Endothelial cell of umbilical vein (primary cell): ENCODE measurements around the gene GGT7. TPM values are rescaled to one million over a fixed set of nuclear protein-coding genes. Genes with fewer than 3 reads are reported as not detected.

ENCODE experiments used
- BruUV-seq: library from RNA; stranded (reverse); fragments of 400-500 nt; replicated peaks from 2 replicates; lab custom pipeline; 2021; lab: Mats Ljungman, UMichigan
- CTCF ChIA-PET: fragments of 300-600, 350-600 bp; sonication (Branson Sonifier 250); formaldehyde crosslinking; loops from one replicate; lab custom pipeline; 2021; ENCODE audit warnings: antibody characterized with exemption, inconsistent platforms; lab: Charles Lee
- POLR2A ChIA-PET: fragments of 300-600, 350-600 bp; sonication (Branson Sonifier 250); formaldehyde crosslinking; loops from one replicate; lab custom pipeline; 2021; ENCODE audit warnings: antibody characterized with exemption, inconsistent platforms; lab: Charles Lee
- DNase-seq: peaks from one replicate; pipeline ENCODE4 v3.0.0-alpha.2; 2011; ENCODE audit warnings: low read depth, low spot score
- FAIRE-seq: peaks from 2 replicates; lab custom pipeline; 2011; peaks lifted over from hg19 to GRCh38; lab: Jason Lieb, UNC
- H2AFZ ChIP-seq: 2 replicates; pipeline ENCODE4 v1.6.0; 2012; ENCODE audit warnings: low read depth, low read length, control low read depth, inconsistent platforms
- H3K27ac ChIP-seq: 2 replicates; pipeline ENCODE4 v1.5.1; 2011; ENCODE audit warnings: low read depth, mild to moderate bottlenecking, control low read depth, low read length, moderate library complexity; ENCODE audit not compliant: insufficient read depth
- H3K27me3 ChIP-seq, 2 experiments: 2 replicates each; pipeline versions ENCODE4 v1.6.0 to v1.6.1; 2011; ENCODE audit warnings: low read length in 2 of 2, mixed read lengths in 1 of 2; ENCODE audit not compliant: control insufficient read depth in 2 of 2, insufficient read depth in 2 of 2
- H3K36me3 ChIP-seq, 2 experiments: 2 replicates in 1 of 2; 3 replicates in 1 of 2; pipeline ENCODE4 v1.5.1; 2011; ENCODE audit warnings: low read length in 2 of 2, mild to moderate bottlenecking in 1 of 2, moderate library complexity in 1 of 2; ENCODE audit not compliant: control insufficient read depth in 2 of 2, insufficient read depth in 2 of 2; ENCODE audit errors: extremely low read depth in 1 of 2
- H3K4me1 ChIP-seq: 3 replicates; pipeline ENCODE4 v1.5.1; 2011; ENCODE audit warnings: mild to moderate bottlenecking, low read length; ENCODE audit not compliant: control insufficient read depth, insufficient read depth; ENCODE audit errors: extremely low read depth
- H3K4me2 ChIP-seq: 2 replicates; pipeline ENCODE4 v1.6.1; 2011; ENCODE audit warnings: low read length, control low read depth, mixed read lengths; ENCODE audit not compliant: insufficient read depth
- H3K4me3 ChIP-seq, 3 experiments: fragments of 200-600 bp in 1 of 3; sonication (generic), shearing (Covaris generic) in 1 of 3; replicated peaks in 1 of 3; 2 replicates each; pipeline ENCODE4 v1.5.1; 2011 to 2016; ENCODE audit warnings: control low read depth in 3 of 3, low read length in 3 of 3, mild to moderate bottlenecking in 2 of 3, inconsistent platforms in 1 of 3, low read depth in 1 of 3, moderate library complexity in 1 of 3; ENCODE audit not compliant: insufficient read depth in 1 of 3
- H3K79me2 ChIP-seq: 2 replicates; pipeline ENCODE4 v1.6.0; 2012; ENCODE audit warnings: low read length, inconsistent platforms; ENCODE audit not compliant: control insufficient read depth, insufficient read depth
- H3K9ac ChIP-seq: replicated peaks from 2 replicates; pipeline ENCODE3; 2011; ENCODE audit warnings: low read length, control low read depth; ENCODE audit not compliant: insufficient read depth; ENCODE audit errors: extremely low read depth
- H3K9me1 ChIP-seq: replicated peaks from 3 replicates; pipeline ENCODE4 v1.6.0; 2011; ENCODE audit warnings: mild to moderate bottlenecking, low read length; ENCODE audit not compliant: control insufficient read depth, insufficient read depth; ENCODE audit errors: extremely low read depth
- H3K9me3 ChIP-seq: replicated peaks from 2 replicates; pipeline ENCODE4 v1.5.1; 2012; ENCODE audit warnings: low read length, inconsistent platforms; ENCODE audit not compliant: control insufficient read depth, insufficient read depth
- H4K20me1 ChIP-seq: replicated peaks from 2 replicates; pipeline ENCODE3; 2011; ENCODE audit warnings: mild to moderate bottlenecking, low read length; ENCODE audit not compliant: control insufficient read depth, insufficient read depth; ENCODE audit errors: extremely low read depth
- CTCF ChIP-seq, 2 donors: IDR thresholded peaks; 1 replicate in 1 of 2; 2 replicates in 1 of 2; pipeline ENCODE4 v1.5.1; 2011; ENCODE audit warnings: low read length in 2 of 2, mild to moderate bottlenecking in 2 of 2, moderate library complexity in 2 of 2, control low read depth in 1 of 2, inconsistent platforms in 1 of 2, low read depth in 1 of 2; ENCODE audit not compliant: insufficient read depth in 1 of 2; ENCODE audit errors: extremely low read depth in 1 of 2
- EZH2 ChIP-seq: IDR thresholded peaks from 2 replicates; pipeline ENCODE4 v1.6.1; 2012; ENCODE audit warnings: borderline replicate concordance, low read depth, mild to moderate bottlenecking, moderate library complexity, low read length, inconsistent platforms; ENCODE audit not compliant: severe bottlenecking
- GATA2 ChIP-seq: IDR thresholded peaks from 2 replicates; pipeline ENCODE4 v1.7.0; 2011; ENCODE audit warnings: low read depth, mild to moderate bottlenecking, moderate library complexity, mixed read lengths, low read length; ENCODE audit not compliant: insufficient read length, insufficient read depth
- JUN ChIP-seq: IDR thresholded peaks from 2 replicates; pipeline ENCODE4 v1.6.1; 2011; ENCODE audit warnings: borderline replicate concordance, low read depth; ENCODE audit not compliant: insufficient read length, insufficient read depth
- MAX ChIP-seq: IDR thresholded peaks from 2 replicates; pipeline ENCODE4 v1.6.1; 2011; ENCODE audit not compliant: insufficient read depth, insufficient read length
- MYC ChIP-seq: IDR thresholded peaks from one replicate; pipeline ENCODE4 v1.6.1; 2011; ENCODE audit warnings: mild to moderate bottlenecking, low read depth, low read length
- POLR2A ChIP-seq: IDR thresholded peaks from 2 replicates; pipeline ENCODE4 v1.6.1; 2012; ENCODE audit warnings: low read depth, mild to moderate bottlenecking, control low read depth, low read length
- POLR2AphosphoS5 ChIP-seq: IDR thresholded peaks from 2 replicates; pipeline ENCODE4 v1.6.1; 2012; ENCODE audit warnings: low read depth, mild to moderate bottlenecking, control low read depth, low read length, moderate library complexity; ENCODE audit not compliant: insufficient read depth
- dilution Hi-C: fragments of 300-500 bp; cut with MboI; formaldehyde crosslinking; loops from one replicate; pipeline ENCODE4 v1.15.0; 2019; ENCODE audit warnings: low sequenced_read_pairs; ENCODE audit not compliant: extremely low pct_ligation_motif_present
- intact Hi-C: fragments of 100-400 bp; cut with micrococcal nuclease; formaldehyde crosslinking; loops from one replicate; pipeline ENCODE4 v1.10.0; 2022
- polyA plus RNA-seq, 4 experiments: library from polyadenylated mRNA; depleted of rRNA in 3 of 4; stranded (reverse) in 3 of 4; unstranded in 1 of 4; fragments of >200 nt; gene quantifications; 2 replicates each; pipeline versions ENCODE4 v1.2.1 to v1.2.3, GENCODE V29; 2011 to 2012; ENCODE audit warnings: missing spikeins in 1 of 4
- total RNA-seq: library from RNA; stranded (reverse); gene quantifications from 2 replicates; pipeline ENCODE4 v1.2.3, GENCODE V29; 2021

Gene GGT7
- total and polyA plus RNA-seq, 2 donors (not counting 3 experiments of a cell fraction or from before 2014, with no cell fraction given) = 4.1 to 5.0 TPM

- peaks cover 11 to 14% of the 10 kb centered on the region in 2 experiments for H3K36me3 ChIP-seq
- no peak overlapping the region for H3K27ac ChIP-seq
- no peak for FAIRE-seq
- no peak overlapping the region for H3K9ac ChIP-seq
- H3K9me3 ChIP-seq = no peaks in the 10 kb centered on the region
- ChIA-PET CTCF (no interaction called here), POLR2A (no interaction called here)
- no peaks in the 10 kb centered on the region for H3K79me2 ChIP-seq
- no peak overlapping the region for H2AFZ ChIP-seq
- no peaks in the 10 kb centered on the region for H3K9me1 ChIP-seq
- H3K4me1 ChIP-seq = no peaks in the 10 kb centered on the region
- no peaks in the 10 kb centered on the region for H3K27me3 ChIP-seq
- H3K4me2 ChIP-seq = no peak overlapping the region
- H3K4me3 ChIP-seq = no peak overlapping the region
- intact Hi-C loops (no loop called here), dilution Hi-C loops (no loop called here)
- DNase-seq = no peak
- H4K20me1 ChIP-seq = no peaks in the 10 kb centered on the region
- no peak for TF ChIP-seq POLR2A
- TF ChIP-seq EZH2 = no peak
- no peak for TF ChIP-seq POLR2AphosphoS5
- TF ChIP-seq CTCF (IDR thresholded peaks at IDR 0.05; ENCODE audit: extremely low read depth in 1 of 2, insufficient read depth in 1 of 2, low read depth in 1 of 2, low read length in 2 of 2) = no peak
- TF ChIP-seq MYC = no peak
- no TSS peak for BruUV-seq
Observed at GRCh38 chr20:34921436-34921835, 48.8 kb upstream of the GGT7 start.

- no peaks in the 10 kb centered on the region for H3K9me3 ChIP-seq
- no peaks in the 10 kb centered on the region for H3K79me2 ChIP-seq
- dilution Hi-C loops = no loop called here
- no TSS peak for BruUV-seq
- peaks cover 2 to 8% of the 10 kb centered on the region in 2 experiments for H3K36me3 ChIP-seq
- FAIRE-seq = no peak
- intact Hi-C loops = no loop called here
- H3K4me3 ChIP-seq = no peak overlapping the region
- POLR2A ChIA-PET = no interaction called here
- DNase-seq = no peak
- H3K4me2 ChIP-seq = no peak overlapping the region
- no peaks in the 10 kb centered on the region for H3K27me3 ChIP-seq
- H3K4me1 ChIP-seq = no peaks in the 10 kb centered on the region
- CTCF ChIA-PET = interaction anchor here (1.2 kb wide), 1 partner anchor 46 kb away, joined by 4 read pairs; no protein-coding TSS in a partner anchor
- H2AFZ ChIP-seq = no peak overlapping the region
- H3K9me1 ChIP-seq = no peaks in the 10 kb centered on the region
- H3K9ac ChIP-seq = no peak overlapping the region
- H4K20me1 ChIP-seq = no peaks in the 10 kb centered on the region
- TF ChIP-seq EZH2 (no peak), CTCF (IDR thresholded peaks at IDR 0.05; ENCODE audit: extremely low read depth in 1 of 2, insufficient read depth in 1 of 2, low read depth in 1 of 2, low read length in 2 of 2) (no peak), GATA2 (no peak), POLR2A (no peak), MYC (no peak), MAX (no peak), POLR2AphosphoS5 (no peak), JUN (no peak)
- H3K27ac ChIP-seq = no peak overlapping the region
Observed at GRCh38 chr20:34920055-34920454, 47.4 kb upstream of the GGT7 start.
